Body of pancreas (tissue), 4 donors: Measurements from ENCODE around the gene PMIS2.

Experiments
- CTCF ChIP-seq, 7 experiments: fragments of 450-650 bp in 4 of 7; fragments of 200-600 bp in 3 of 7; sonication (generic) in 3 of 7; IDR thresholded peaks; one replicate each; pipeline ENCODE4 v1.5.1; 2016 to 2019; ENCODE audit warnings: antibody characterized with exemption in 7 of 7
- POLR2A ChIP-seq, 3 donors: fragments of 450-650 bp; IDR thresholded peaks; one replicate each; pipeline ENCODE4 v1.6.1; 2016; ENCODE audit warnings: antibody characterized with exemption in 3 of 3, mild to moderate bottlenecking in 2 of 3

GRCh38 chr19:35608251-35608650, 22.3 kb downstream of the PMIS2 start:
- no peak for TF ChIP-seq CTCF (IDR thresholded peaks at IDR 0.05)
- TF ChIP-seq POLR2A (IDR thresholded peaks at IDR 0.05) = no peak
